ENCODE data around the gene PGD.
"Not testable (repeated sequence)": the region's sequence is repeated elsewhere in the genome, so short reads cannot be mapped to it uniquely, and the experiment has no call there.

PGD gene

DNA sequence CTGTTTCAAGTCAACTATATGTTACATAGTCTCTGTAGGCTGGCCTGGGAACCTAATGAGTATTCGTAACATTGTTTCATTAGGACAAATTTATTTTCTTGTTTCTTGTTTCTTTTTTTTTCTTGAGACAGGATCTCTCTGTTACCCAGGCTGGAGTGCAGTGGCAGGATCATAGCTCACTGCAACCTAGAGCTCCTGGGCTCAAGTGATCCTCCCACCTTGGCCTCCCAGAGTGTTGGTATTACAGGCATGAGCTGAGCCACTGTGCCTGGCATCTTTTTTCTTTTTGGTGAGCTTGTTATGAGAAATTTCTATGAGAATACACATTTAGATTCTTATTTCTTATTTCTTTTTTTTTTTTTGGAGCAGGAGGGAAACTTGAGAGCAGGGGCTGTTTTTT lies 38.2 kb downstream of the PGD start:
- DNase-seq (ENCODE audit: low spot score) = no peak

DNA sequence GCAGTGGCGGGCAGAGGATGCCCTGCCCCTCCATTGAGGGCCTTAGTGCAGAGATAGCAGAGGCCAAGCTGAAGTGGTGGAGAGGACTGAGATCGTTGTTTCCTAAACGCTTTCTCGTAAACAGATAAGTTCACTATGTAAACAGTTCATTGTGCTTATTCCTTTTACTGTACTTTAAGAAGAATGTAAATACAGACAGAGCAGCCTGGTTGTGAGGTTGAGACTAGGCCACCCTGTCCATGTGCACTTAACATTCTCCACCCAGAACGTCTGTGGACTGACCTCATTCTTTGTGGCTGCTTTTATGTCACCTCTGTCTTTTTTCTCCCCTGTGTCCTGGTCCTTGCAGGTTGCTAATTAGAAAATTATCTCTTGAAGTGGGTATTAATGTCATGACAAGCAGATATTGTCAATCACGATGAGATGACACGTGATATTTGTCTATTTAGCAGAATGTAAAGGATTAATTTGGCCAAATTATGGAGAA lies 39.9 kb downstream of the PGD start:
- DNase-seq (ENCODE audit: low spot score) = no peak

DNA sequence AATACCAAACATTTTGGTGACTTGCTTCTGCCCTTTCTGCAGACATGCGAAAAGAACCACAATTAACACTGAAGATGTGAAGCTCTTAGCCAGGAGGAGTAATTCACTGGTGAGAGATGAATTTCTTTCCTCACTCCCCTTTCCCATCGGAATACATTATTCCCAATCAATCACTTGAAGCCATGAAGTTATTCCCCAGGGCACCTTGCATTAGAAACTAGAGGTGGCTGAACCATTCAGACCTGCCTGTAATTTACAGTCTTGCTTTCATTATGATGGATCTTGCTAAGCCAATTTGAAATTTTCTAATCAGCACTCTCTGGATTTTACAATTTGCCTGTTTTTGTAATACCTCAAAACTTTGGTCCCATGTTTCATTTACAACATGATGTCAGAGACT lies 41.4 kb downstream of the PGD start:
- DNase-seq (ENCODE audit: low spot score) = no peak

DNA sequence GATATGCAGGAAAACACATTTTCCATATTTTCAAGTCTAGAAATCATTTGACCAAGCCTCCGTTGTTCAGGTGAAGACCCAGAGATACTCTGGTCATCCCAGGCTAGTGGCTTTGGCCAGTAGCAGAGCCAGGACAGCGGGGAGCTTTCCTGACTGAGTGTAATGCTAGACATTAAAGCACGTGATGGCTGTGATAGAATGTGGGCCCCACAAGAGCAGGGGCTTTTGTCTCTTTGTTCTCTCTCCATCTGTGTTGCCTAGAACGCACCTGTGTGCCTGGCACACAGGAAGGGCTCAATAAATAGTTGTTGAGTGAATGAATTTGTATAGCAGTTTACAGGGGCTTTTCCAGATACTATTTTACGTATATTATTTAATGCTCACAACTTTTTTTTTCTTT lies 41.9 kb downstream of the PGD start:
- DNase-seq (ENCODE audit: low spot score) = no peak

DNA sequence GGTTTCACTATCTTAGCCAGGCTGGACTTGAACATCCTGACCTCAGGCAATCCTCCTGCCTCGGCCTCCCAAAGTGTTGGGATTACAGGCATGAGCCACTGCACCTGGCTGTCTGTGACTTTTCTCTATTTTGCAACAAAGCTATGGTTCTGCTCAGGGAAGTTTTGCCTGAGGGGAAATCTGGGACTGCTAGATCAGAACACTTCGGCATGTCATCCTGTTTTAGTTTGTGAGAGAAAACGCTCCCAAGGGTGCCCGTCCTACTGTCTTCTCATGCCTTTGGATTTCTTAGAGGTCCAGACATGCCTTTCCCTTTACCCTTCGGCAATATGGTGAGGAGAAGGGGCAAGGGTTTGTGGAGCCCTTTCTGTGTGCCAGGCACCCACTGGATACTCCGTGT lies 45.4 kb downstream of the PGD start:
- no peak for DNase-seq (ENCODE audit: low spot score)

DNA sequence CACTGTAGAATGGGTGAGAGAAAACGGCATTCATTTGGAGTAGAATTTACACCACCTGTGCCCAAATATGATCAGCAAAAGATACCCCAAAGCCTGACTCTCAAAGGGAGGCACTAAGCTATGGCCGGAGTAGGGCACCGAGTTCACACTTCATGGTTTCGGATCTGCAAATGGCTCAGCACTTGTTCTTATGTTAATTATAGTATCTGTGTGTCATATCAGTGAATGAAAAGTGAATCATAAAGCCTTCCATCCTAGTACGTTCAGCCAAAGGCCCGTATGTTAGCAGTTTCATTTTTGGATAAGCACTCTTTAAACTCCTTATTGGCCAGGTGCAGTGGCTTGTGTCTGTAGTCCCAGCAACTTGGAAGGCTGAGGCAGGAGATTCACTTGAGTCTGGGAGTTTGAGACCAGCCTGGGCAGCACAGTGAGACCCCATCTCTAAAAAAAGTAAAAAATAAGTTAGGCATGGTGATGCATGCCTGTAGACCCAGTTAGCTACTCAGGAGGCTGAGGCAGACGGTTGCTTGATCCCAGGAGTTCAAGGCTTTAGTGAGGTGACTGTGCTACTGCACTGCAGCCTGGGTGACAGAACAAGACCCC lies 46.0 kb downstream of the PGD start:
- no peak for DNase-seq (ENCODE audit: low spot score)

DNA sequence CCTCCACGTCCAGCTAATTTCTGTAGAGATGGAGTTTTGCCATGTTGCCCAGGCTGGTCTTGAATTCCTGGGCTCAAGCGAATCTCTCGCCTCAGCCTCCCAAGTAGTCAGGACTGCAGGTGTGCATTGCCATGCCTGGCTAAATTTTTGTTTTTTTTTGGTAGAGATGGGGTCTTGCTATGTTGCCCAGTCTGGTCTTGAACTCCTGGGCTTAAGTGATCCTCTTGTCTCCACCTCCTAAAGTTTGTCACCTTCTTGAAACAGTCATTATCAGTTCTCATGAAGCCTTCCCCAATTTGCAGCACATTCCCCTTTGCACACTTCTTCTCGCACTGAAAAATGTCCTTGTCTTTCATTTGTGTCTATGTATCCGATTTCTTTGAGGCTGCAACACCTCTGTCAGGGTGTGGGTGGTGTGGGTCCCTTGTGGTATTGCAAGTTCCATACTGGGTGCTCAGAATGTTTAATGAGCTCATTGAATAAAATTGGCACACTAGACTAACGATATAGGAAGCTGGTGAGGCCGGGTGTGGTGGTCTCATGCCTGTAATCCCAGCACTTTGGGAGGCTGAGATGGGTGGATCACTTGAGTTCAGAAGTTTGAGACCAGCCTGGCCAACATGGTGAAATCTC lies 48.0 kb downstream of the PGD start:
- DNase-seq (ENCODE audit: low spot score) = no peak

DNA sequence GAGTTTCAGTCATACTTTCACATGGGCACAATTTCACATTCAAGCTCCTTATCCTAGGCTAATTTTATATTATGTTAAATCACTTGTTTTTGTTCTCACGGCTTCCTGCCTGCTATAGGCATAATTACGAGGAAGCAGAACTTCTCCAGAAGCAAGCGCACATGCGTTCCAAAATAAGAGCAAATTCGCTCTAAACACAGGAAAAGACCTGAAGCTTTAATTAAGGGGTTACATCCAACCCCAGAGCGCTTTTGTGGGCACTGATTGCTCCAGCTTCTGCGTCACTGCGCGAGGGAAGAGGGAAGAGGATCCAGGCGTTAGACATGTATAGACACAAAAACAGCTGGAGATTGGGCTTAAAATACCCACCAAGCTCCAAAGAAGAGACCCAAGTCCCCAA lies 50.9 kb downstream of the PGD start, which contains the start of gene CORT:
Gene CORT, plus strand, starts transcription at position 281 of the 400 bp plus-strand sequence. CDS start 193 bp downstream, outside the sequence.
- DNase-seq (ENCODE audit: low spot score) = no peak

DNA sequence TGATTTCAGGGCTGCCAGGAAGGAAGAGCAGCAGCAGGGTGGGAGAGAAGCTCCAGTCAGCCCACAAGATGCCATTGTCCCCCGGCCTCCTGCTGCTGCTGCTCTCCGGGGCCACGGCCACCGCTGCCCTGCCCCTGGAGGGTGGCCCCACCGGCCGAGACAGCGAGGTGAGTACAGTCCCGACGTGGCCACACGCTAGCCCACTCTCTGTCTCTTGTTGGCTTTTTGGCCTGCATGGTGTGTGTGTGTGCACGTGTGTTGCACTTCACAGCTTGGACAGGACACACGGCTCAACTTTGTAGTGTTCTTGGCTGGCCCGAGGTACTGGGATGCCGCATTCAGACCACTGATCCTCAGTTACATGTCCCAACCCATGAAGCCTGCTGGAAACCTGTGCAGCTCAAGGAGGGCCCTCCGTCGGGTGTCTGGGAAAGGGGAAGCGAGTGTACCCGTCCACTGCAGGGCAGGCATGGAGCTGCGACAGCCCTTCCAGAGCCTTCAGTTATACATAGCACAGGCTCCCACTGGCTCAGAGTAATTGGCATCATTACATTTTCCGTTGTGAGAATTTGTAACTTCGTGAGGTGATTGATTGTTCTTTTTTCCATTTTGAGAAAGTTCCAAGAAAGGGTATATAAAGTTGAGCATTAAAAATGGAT lies 51.4 kb downstream of the PGD start:
- no peak for DNase-seq (ENCODE audit: low spot score)

DNA sequence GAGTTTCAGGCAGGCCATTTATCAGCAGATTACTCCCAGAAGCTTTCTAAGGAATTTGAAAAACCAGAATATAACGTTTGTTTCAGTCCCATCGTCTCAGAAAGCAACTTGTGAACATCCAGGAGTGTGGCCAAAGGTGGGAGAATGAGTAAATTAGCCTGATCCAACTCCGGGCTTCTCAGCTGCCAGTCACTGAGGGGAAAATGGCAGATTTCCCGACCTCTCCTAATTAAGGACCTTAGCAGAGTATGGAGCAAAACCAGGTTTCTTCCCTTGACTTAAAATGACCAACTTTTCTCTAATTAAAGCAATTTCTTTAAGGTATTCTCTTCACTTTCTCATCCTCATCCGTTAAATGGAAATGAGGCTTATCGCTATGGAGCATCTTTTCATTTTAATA lies 52.0 kb downstream of the PGD start:
- DNase-seq (ENCODE audit: low spot score) = no peak

DNA sequence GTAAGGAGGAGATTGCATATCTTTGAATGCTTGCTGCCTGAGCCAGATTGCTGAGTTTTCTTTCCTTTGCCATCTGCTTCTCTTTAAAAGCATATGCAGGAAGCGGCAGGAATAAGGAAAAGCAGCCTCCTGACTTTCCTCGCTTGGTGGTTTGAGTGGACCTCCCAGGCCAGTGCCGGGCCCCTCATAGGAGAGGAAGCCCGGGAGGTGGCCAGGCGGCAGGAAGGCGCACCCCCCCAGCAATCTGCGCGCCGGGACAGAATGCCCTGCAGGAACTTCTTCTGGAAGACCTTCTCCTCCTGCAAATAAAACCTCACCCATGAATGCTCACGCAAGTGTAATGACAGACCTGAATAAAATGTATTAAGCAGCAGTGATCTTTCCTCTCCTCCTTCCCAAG lies 52.4 kb downstream of the PGD start:
- no peak for DNase-seq (ENCODE audit: low spot score)

DNA sequence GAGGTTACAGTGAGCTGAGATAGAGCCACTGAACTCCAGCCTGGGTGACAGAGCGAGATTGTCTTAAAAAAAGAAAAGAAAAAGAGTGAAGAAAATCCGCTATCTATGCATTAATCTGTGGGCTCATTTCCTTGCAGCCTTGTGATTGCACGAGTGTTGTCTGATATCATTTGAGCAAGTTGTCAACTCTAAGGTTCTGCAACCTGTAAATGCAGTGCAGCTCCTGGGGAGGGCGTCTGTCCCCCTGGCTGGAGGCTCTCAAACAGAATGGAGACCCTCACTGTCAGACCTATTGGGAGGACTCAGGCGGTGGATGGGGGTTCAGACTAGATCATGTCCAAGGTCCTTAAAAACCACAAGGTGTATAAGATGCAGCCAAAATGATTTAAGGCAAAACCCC lies 57.2 kb downstream of the PGD start:
- no peak for DNase-seq (ENCODE audit: low spot score)

DNA sequence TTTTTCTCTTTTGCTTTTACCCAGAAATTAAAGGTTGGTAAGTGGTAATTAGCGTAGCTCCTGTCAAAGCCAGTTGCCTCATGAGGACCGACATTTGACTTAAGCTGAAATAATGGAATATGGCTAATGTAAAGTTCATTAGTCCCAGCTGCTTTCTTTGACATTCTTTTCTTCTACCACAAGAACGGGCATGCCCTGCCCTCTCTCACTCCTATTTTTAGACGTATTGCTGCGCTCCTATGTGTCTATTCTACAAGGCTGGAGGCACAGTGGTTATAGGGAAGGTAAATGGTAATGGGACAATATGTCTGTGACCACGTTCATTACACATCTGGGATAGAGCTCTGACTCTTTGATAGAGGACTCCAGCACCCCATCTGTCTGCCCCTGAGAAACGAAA lies 57.8 kb downstream of the PGD start:
- DNase-seq (ENCODE audit: low spot score) = no peak

DNA sequence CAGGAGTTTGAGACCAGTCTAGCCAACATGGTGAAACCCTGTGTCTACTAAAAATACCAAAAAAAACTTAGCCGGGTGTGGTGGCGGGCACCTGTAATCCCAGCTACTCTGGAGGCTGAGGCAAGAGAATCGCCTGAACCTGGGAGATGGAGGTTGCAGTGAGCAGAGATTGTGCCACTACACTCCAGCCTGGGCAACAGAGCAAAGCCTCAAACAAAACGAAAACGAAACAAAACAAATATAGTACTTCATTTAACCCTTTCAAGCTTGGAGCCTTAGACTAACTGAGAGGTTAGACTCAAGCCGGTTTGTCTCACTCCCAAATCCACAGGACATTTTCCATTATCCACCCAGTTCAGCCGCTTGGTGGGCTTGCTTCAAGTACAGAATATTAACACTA lies 58.6 kb downstream of the PGD start:
- not testable (repeated sequence) for DNase-seq (ENCODE audit: low spot score)

DNA sequence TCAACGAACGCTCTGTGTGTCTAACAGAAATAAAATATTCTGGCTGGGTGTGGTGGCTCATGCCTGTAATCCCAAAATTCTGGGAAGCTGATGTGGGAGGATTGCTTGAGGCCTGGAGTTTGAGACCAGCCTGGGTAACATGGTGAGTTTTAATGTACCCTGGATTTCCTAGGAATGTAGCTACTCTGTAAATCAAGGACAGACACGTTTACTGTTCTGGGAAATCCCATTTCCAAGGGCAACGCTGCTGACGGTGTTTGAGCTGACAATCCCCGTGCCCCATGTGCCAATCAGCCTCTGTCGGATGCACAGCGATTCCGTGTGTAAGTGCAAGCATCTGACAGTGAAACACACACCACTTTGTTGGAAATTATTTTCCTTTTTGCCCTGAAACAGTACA lies 59.0 kb downstream of the PGD start:
- no peak for DNase-seq (ENCODE audit: low spot score)

DNA sequence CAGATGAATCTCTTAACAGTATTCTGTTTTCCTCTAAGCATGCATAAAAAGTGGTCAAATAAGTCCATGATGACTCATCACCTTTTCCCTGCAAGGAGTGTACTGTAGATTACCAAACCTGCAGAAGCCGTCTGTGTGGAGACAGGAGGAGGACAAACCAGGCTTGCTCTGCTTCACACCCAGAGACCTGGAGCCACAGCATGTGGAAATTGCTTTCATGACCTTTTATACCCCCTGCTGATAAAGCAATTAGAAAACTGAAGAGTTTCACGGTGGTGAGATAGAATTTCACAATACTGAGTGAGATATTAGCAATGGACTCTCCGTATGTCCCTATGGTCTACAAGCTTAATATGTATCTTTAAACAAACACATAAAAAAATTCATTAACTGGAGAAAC lies 60.3 kb downstream of the PGD start:
- DNase-seq (ENCODE audit: low spot score) = no peak

DNA sequence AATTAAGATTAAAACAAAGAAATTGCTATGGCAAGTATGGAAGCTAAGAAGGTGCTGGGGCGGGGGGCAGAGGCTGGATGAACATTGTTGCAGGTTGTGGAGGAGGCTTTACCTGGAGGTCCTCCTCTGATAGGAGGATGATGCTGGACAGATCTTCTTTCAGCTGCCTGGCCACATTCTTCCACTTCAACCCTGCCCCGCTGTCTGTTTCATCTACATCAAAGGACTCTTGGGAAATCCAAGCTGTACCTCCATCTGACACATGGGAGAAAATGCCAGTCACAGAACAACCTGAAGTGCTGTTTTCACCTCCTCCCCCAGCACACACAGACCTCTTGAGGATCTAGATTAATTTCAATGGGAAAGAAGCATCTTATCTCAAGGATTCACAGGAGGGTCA lies 68.2 kb downstream of the PGD start:
- DNase-seq (ENCODE audit: low spot score) = no peak

DNA sequence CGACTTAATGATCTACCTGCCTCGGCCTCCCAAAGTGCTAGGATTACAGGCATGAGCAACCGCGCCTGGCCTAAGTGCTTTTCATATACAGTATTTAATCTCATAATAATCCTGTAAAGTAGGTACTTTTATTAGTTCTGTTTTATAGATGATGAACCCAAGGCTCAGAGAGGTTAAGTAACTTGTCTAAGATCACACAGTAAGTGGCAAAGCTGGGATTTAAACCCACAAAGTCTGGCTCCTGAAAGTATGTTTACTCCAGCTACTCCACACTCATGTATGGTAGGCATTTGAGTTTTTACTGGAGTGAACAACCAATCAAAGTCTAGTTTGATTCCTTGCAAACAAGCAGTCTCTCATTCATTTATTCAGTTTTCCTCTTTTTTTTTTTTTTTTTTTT lies 71.2 kb downstream of the PGD start:
- no peak for DNase-seq (ENCODE audit: low spot score)
